ENCODE measurements around the gene INPP5D. TPM values are rescaled to one million over a fixed set of nuclear protein-coding genes. Genes with fewer than 3 reads are reported as not detected.

The INPP5D gene
- total RNA-seq, 1 donor, result under 0.01 TPM

DNA sequence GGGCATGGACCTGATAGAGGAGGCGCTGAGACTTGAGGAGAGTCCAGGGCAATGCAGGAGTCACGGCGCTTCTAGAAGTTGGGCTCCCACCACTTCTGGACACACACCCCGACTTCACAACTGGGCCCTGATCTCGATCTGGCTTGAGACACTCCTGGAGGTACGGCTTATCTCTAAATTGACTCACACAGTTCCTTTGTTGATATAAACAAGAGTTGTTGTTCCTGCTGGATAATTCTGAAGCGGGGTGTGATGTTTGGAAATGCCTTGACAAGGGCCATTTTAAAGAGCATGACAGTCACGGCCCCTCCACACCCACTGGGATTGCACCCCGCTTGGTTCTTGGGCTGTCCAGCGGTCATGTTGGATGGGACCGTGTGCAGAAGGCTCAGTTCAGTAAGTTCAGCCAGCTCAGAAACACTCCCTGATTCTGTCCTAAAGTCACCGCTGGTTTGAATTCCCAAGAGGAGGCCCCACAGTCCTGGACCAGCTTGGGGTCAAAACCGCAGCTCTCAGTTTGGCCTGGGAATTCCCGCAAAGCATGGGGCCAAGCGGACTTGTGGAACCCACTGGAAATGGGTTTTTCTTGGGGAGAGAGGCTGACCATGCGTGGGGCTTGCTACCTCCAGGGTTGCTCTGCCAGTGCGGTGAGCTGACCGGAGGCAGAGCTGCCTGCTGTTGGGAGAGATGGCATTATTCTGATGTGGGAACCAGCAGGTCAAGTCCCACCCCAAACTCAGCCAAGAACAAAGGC is 37.0 kb upstream of the INPP5D start:
- TF ChIP-seq CTCF (IDR thresholded peaks at IDR 0.05; ENCODE audit: insufficient read depth, low read depth, low read length), result no peak
- no peak overlapping the region for H3K4me3 ChIP-seq (ENCODE audit: low read depth, low read length)
- DNase-seq (ENCODE audit: low read depth), result no peak

DNA sequence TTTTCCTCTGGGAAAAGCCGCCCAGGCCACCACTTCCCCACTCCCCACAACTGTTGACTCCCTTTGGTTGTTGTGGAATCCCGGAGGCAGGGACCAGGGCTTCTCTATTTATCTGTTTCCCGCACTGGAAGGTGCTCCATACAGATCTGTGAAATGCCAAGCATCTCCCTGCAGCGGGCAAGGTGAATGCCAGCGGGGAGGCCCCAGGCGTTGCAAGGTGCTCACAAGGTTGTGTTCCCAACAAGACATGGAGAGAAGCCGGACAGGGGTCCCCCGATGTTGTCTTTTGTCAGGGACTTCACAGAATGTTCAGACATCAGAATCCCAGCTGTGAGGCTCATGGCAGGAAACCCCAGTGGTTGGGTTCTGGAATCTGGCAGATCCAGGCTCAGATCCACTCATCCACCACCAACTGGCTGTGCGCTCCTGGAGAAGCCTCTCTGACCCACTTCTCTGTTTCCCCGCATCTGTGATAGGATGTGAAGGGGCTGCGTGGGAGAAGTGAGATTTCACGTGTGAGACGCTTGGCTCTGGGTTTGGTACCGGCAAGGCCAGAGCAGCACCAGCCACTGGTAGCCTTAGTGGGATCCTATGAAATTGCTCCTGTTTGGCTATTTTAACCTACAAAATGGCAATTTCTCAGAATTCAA is 36.3 kb upstream of the INPP5D start:
- no peak for DNase-seq (ENCODE audit: low read depth)
- no peak for TF ChIP-seq CTCF (IDR thresholded peaks at IDR 0.05; ENCODE audit: insufficient read depth, low read depth, low read length)
- no peak overlapping the region for H3K4me3 ChIP-seq (ENCODE audit: low read depth, low read length)

DNA sequence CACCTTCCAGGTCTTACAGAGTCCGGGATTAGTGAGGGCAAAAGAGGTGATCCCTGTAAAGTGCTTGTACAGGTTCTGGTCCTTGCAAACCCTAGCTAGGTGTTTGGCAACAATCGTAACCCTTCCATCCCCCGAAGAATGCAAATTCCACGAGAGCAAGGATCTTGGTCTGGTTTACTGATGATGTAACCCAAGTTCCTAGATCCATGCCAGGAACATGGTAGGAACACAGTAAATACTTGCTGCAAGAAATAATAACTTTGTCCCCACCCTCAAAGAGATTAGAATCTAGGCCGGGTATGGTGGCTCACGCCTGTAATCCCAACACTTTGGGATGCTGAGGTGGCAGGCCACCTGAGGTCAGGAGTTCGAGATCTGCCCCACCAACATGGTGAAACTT is 34.4 kb upstream of the INPP5D start:
- TF ChIP-seq CTCF (IDR thresholded peaks at IDR 0.05; ENCODE audit: insufficient read depth, low read depth, low read length), result no peak
- no peak overlapping the region for H3K4me3 ChIP-seq (ENCODE audit: low read depth, low read length)
- no peak for DNase-seq (ENCODE audit: low read depth)

DNA sequence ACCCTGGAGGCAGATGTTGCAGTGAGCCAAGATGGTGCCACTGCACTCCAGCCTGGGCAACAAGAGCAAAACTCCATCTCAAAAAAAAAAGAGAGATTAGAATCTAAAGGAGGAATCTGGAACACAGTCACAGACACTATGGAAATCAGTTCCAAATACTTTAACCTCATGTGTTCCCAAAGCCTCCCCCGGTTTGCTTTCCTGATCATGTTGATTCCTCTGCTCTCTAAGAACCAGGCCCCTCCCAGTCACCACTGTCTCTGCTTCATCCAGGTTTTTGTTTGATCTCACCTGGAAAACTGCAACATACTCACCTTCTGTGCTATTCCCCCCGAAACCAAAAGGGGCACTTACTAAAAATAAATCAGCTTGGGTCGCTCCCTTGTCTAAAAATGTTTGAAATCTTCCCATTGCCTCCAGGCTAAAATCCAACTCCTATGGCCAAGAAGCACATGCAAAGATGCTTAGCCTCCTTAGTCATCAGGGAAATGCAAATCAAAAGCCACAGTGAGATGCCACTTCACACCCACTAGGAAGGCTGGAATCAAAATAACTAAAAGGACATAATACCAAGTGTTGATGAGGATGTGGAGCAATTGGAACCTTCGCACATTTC is 33.8 kb upstream of the INPP5D start:
- TF ChIP-seq CTCF (IDR thresholded peaks at IDR 0.05; ENCODE audit: insufficient read depth, low read depth, low read length), result no peak
- peak; percentile 52 for DNase-seq (ENCODE audit: low read depth)

GRCh38 chr2:233029321-233029720 is 30.8 kb upstream of the INPP5D start:
- no peak overlapping the region for H3K4me3 ChIP-seq (ENCODE audit: low read depth, low read length)
- DNase-seq (ENCODE audit: low read depth), result peak; percentile 26
- no peak for TF ChIP-seq CTCF (IDR thresholded peaks at IDR 0.05; ENCODE audit: insufficient read depth, low read depth, low read length)

More for the DNA sequence above, 33.8 kb upstream of the INPP5D start:
- no peak overlapping the region for H3K4me3 ChIP-seq (ENCODE audit: low read depth, low read length)

DNA sequence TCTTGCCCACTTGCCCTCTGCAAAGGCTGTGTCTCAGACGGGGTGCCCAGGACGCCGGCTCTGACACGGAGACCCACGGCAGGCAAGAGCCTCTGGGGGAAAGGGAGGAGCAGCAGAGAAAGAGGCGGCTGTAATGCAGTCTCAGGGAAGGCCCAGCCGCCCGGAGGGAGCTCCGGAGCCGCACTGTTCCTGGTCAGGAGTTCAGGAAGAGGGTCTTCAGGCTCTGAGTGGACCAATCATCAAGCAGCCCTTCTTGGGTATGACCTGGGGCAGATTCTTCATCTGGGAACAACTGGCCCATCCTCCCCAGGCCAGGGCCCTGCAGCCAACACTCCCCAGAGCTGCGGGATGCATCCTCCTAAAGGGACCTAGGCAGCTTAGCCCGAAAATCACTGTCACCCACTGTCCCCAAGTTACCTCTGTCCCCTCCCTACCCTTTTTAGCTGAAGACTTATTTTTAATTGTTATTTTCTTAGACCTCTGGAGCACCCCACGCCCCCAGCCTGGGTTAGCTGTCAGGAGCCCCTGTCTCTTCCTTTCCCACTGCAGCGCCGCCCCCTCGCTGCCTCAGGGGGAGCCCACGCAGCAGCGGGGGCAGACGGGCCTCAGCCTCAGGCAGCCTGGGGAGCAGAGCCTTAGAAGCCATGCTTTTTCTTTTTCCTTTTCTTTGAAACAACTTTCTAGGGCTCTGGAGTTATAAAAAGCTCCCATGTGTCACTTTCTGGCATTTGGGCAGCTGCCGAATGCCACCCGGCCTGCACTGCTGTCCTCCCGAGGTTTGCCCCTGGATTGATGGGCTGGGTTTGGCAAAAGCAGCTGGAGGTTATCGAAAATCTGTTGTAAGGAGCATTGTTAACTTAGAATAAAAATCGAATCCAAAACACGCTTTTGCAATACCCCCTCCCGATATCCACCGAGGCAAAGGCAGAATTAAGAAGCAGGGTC is 28.3 kb upstream of the INPP5D start:
- no peak for DNase-seq (ENCODE audit: low read depth)
- no peak for TF ChIP-seq CTCF (IDR thresholded peaks at IDR 0.05; ENCODE audit: insufficient read depth, low read depth, low read length)
- no peak overlapping the region for H3K4me3 ChIP-seq (ENCODE audit: low read depth, low read length)
